WTC11 (cell line): ENCODE results near the gene VGF. TPM values are rescaled to one million over a fixed set of nuclear protein-coding genes. Genes with fewer than 3 reads are reported as not detected.
A peak's percentile ranks its signal among the peaks of the same experiment; 100 is the strongest.

Experiments
- ATAC-seq: fragments of 200-7000 bp; cut with Tn5 transposase; 2 replicates; pipeline ENCODE4 v1.10.0; 2021; ENCODE audit warnings: mild to moderate bottlenecking, moderate library complexity
- CTCF ChIA-PET: fragments of 300-600 bp; sonication (Branson Sonifier 250); formaldehyde crosslinking; loops from one replicate; lab custom pipeline; 2021; ENCODE audit warnings: antibody characterized with exemption; lab: Charles Lee
- POLR2A ChIA-PET: fragments of 350-600 bp; sonication (Branson Sonifier 250); formaldehyde crosslinking; loops from one replicate; lab custom pipeline; 2021; ENCODE audit warnings: antibody characterized with exemption; lab: Charles Lee
- DNase-seq: peaks from one replicate; pipeline ENCODE4 v3.0.0; 2021; ENCODE audit warnings: low spot score
- H3K27ac Mint-ChIP-seq: 2 replicates; pipeline ENCODE4 v1.8.0; 2021; ENCODE audit warnings: mixed read lengths
- H3K27me3 Mint-ChIP-seq: 2 replicates; pipeline ENCODE4 v1.8.0; 2021; ENCODE audit warnings: low read depth, mild to moderate bottlenecking, moderate library complexity, mixed read lengths
- H3K36me3 Mint-ChIP-seq: 2 replicates; pipeline ENCODE4 v1.8.0; 2021; ENCODE audit warnings: mixed read lengths
- H3K4me1 Mint-ChIP-seq: 2 replicates; pipeline ENCODE4 v1.8.0; 2022; ENCODE audit warnings: mixed read lengths
- H3K4me3 Mint-ChIP-seq: 2 replicates; pipeline ENCODE4 v1.8.0; 2021; ENCODE audit warnings: mild to moderate bottlenecking, moderate library complexity, mixed read lengths
- H3K9me3 Mint-ChIP-seq: 2 replicates; pipeline ENCODE4 v1.8.0; 2021; ENCODE audit warnings: mixed read lengths
- CREM ChIP-seq: sonication (generic); formaldehyde crosslinking; IDR thresholded peaks from 2 replicates; pipeline ENCODE4 v1.8.1; 2022; ENCODE audit warnings: mild to moderate bottlenecking, missing genetic modification reagents, moderate library complexity
- MYBL2 ChIP-seq: sonication (generic); formaldehyde crosslinking; IDR thresholded peaks from 2 replicates; pipeline ENCODE4 v1.8.1; 2023; ENCODE audit warnings: mild to moderate bottlenecking, moderate library complexity, missing genetic modification reagents
- NFATC4 ChIP-seq: fragments of 250-450 bp; sonication (Bioruptor Pico); IDR thresholded peaks from 2 replicates; pipeline ENCODE4 v1.9.0; 2021; ENCODE audit warnings: mild to moderate bottlenecking
- NFYB ChIP-seq: sonication (generic); formaldehyde crosslinking; conservative IDR thresholded peaks from 2 replicates; pipeline ENCODE4 v1.8.0; 2022; ENCODE audit warnings: low read depth, missing genetic modification reagents
- NR1H2 ChIP-seq: sonication (generic); formaldehyde crosslinking; IDR thresholded peaks from 2 replicates; pipeline ENCODE4 v1.9.0; 2021; ENCODE audit warnings: mild to moderate bottlenecking, moderate library complexity, missing genetic modification reagents
- SMAD4 ChIP-seq: sonication (generic); formaldehyde crosslinking; IDR thresholded peaks from 2 replicates; pipeline ENCODE4 v1.8.0; 2022; ENCODE audit warnings: mild to moderate bottlenecking, missing genetic modification reagents
- total RNA-seq: library from RNA; stranded (reverse); gene quantifications from 3 replicates; pipeline ENCODE4 v1.2.3, GENCODE V29; 2021
- TF ChIP-seq, protein P1 (sequence below): sonication (generic); formaldehyde crosslinking; IDR thresholded peaks from 2 replicates; pipeline ENCODE4 v1.8.0; 2023; ENCODE audit warnings: missing genetic modification reagents, mild to moderate bottlenecking, borderline replicate concordance
- TF ChIP-seq, protein P2 (sequence below): sonication (generic); formaldehyde crosslinking; IDR thresholded peaks from 2 replicates; pipeline ENCODE4 v1.8.0; 2022; ENCODE audit warnings: mild to moderate bottlenecking, missing genetic modification reagents
- TF ChIP-seq, protein P3 (sequence below): fragments of 250-450 bp; sonication (Bioruptor Pico); IDR thresholded peaks from 2 replicates; pipeline ENCODE4 v2.1.2; 2022; ENCODE audit warnings: mild to moderate bottlenecking, moderate library complexity
- TF ChIP-seq, protein P4 (sequence below): sonication (generic); formaldehyde crosslinking; IDR thresholded peaks from 2 replicates; pipeline ENCODE4 v1.8.1; 2023; ENCODE audit warnings: mild to moderate bottlenecking, missing genetic modification reagents, moderate library complexity
- TF ChIP-seq, protein P5 (sequence below): sonication (generic); formaldehyde crosslinking; IDR thresholded peaks from 2 replicates; pipeline ENCODE4 v1.8.0; 2022; ENCODE audit warnings: mild to moderate bottlenecking, missing genetic modification reagents
- TF ChIP-seq, protein P6 (sequence below): sonication (generic); formaldehyde crosslinking; IDR thresholded peaks from 2 replicates; pipeline ENCODE4 v1.8.0; 2023; ENCODE audit warnings: mild to moderate bottlenecking, missing genetic modification reagents
- TF ChIP-seq, protein P7 (sequence below): sonication (generic); formaldehyde crosslinking; IDR thresholded peaks from 2 replicates; pipeline ENCODE4 v1.8.1; 2022; ENCODE audit warnings: missing genetic modification reagents, borderline replicate concordance

The VGF gene
- total RNA-seq, 1 experiment from 2014 or later = 5.2 TPM

DNA sequence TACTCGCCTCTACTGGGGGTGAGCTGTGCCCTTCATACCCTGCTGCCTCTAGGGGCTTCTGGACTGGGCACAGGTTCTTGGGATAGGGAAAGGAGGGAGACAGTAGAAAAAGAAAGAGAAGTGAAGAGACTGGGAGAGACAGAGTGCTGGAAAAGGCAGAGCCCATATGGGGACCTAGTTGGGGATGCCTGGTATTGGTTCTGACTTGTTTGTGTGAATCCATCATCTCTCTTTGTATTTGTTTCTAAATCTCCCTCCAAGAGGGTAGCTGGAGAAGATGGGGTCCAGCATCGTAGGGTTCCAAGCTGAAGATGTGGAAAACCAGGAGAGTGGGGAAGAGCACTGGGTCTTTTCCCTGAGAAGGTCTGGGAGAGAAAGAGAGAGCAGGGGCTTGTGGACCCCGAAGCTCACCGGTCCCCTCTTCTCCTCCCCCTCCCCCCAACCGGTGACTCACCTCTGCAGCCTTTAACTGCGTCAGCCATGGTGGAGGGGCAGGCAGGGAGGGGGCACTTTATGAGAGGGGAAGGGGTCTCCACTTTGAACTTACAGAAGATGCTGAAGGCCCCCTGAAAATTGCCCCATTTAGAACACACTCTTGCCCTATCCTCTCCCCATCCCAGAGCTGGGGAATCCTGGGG is 3.2 kb upstream of the VGF start (continued):
- TF ChIP-seq, protein P1, sequence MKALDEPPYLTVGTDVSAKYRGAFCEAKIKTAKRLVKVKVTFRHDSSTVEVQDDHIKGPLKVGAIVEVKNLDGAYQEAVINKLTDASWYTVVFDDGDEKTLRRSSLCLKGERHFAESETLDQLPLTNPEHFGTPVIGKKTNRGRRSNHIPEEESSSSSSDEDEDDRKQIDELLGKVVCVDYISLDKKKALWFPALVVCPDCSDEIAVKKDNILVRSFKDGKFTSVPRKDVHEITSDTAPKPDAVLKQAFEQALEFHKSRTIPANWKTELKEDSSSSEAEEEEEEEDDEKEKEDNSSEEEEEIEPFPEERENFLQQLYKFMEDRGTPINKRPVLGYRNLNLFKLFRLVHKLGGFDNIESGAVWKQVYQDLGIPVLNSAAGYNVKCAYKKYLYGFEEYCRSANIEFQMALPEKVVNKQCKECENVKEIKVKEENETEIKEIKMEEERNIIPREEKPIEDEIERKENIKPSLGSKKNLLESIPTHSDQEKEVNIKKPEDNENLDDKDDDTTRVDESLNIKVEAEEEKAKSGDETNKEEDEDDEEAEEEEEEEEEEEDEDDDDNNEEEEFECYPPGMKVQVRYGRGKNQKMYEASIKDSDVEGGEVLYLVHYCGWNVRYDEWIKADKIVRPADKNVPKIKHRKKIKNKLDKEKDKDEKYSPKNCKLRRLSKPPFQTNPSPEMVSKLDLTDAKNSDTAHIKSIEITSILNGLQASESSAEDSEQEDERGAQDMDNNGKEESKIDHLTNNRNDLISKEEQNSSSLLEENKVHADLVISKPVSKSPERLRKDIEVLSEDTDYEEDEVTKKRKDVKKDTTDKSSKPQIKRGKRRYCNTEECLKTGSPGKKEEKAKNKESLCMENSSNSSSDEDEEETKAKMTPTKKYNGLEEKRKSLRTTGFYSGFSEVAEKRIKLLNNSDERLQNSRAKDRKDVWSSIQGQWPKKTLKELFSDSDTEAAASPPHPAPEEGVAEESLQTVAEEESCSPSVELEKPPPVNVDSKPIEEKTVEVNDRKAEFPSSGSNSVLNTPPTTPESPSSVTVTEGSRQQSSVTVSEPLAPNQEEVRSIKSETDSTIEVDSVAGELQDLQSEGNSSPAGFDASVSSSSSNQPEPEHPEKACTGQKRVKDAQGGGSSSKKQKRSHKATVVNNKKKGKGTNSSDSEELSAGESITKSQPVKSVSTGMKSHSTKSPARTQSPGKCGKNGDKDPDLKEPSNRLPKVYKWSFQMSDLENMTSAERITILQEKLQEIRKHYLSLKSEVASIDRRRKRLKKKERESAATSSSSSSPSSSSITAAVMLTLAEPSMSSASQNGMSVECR (CRISPR knock-in tag) = no peak
- no peak for TF ChIP-seq SMAD4 (CRISPR knock-in tag)
- TF ChIP-seq, protein P2, sequence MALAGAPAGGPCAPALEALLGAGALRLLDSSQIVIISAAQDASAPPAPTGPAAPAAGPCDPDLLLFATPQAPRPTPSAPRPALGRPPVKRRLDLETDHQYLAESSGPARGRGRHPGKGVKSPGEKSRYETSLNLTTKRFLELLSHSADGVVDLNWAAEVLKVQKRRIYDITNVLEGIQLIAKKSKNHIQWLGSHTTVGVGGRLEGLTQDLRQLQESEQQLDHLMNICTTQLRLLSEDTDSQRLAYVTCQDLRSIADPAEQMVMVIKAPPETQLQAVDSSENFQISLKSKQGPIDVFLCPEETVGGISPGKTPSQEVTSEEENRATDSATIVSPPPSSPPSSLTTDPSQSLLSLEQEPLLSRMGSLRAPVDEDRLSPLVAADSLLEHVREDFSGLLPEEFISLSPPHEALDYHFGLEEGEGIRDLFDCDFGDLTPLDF (CRISPR knock-in tag) = no peak
- TF ChIP-seq, all 79 proteins: peak for 0

DNA sequence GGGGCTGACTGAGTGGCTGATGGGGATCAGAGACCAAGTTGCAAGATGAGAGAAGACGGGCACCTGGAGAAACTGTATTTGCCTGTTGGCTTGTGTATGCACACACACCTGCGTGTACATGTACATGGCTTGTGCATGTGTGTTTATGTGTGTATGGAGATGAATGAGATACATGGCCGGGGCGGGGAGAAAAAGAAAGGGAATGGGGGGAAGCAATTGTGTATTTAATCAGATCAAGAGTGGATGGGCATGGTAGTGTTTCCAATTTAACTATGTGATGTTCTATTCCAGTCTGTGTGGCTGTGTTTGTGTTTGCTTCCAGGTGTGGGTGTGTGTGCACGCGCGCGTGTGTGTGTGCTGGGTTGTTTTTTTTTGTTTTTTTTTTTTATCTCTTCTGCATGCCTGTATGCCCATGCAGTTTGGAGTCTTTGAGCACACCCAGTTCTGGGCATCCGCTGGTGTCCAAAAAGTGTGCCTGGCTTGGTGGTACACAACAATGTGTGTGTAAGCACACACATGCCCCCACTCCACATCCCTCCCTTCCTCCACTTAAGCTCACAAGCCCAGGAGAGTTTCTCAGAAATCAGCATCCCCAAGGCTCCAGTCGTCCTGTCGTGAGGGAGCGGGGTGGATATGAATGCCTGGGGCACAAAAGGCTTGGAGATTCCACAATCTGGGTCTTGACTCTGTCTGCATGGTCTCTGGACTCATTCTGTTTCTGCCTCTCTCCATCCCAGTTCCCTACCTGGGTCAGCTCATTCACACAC is 2.5 kb upstream of the VGF start:
- H3K27ac Mint-ChIP-seq = no peak overlapping the region
- peaks cover 88% of the 10 kb centered on the region for H3K27me3 Mint-ChIP-seq
- ATAC-seq (no peak), DNase-seq (no peak)
- H3K9me3 Mint-ChIP-seq = no peaks in the 10 kb centered on the region
- peak overlapping the region; percentile 81 for H3K4me3 Mint-ChIP-seq
- peaks cover 64% of the 10 kb centered on the region for H3K4me1 Mint-ChIP-seq
- H3K36me3 Mint-ChIP-seq = no peaks in the 10 kb centered on the region
- TF ChIP-seq, protein P3, sequence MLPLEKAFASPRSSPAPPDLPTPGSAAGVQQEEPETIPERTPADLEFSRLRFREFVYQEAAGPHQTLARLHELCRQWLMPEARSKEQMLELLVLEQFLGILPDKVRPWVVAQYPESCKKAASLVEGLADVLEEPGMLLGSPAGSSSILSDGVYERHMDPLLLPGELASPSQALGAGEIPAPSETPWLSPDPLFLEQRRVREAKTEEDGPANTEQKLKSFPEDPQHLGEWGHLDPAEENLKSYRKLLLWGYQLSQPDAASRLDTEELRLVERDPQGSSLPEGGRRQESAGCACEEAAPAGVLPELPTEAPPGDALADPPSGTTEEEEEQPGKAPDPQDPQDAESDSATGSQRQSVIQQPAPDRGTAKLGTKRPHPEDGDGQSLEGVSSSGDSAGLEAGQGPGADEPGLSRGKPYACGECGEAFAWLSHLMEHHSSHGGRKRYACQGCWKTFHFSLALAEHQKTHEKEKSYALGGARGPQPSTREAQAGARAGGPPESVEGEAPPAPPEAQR (CRISPR knock-in tag) = no peak
- TF ChIP-seq NFATC4 (CRISPR knock-in tag) (no peak), NFYB (CRISPR knock-in tag) (no peak; the same call in 1 of the 2 replicates), CREM (no peak)
- ChIA-PET CTCF (interaction anchor here (0.6 to 9.0 kb wide), 14 partner anchors 11 to 1227 kb away, joined by 3 to 103 read pairs (median 4); partner anchors contain the start of genes ACHE and ZNHIT1), POLR2A (interaction anchor here (1.2 kb wide), 1 partner anchor 67 kb away, joined by 4 read pairs; no protein-coding TSS in a partner anchor)

DNA sequence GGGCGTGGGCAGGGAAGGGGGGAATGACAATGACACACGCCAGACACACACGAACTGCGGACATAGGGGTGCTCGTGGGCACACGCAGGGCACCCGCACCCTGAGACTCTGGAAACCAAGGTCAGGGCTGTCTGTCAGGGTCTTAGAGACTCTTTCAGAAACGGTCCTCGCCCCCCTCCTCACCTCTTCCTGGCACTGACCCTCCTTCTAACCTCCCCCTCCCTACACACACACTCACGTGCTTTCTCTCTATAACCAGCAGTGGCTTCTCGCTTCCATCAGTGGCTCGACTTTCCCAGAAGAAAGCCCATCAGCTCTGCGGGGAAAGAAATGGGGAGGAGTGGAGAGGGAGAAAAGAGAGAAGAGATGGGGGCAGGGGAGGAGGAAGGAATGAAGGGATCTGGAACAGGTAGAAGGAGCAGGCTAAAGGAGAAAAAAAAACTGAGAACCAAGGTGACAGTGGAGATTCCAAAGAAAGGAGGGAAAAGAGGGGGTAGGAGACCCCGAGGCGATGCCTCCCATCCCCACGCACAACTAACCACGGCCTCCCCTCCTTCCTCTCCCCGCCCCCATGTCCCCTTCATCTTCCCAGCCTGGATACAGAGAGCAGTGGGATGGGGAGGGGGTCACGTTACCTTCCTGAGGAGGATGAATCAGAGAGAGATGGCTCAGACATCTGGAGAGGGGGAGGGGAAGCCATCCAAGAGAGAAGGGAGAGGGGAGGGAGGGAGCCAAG is 1.7 kb upstream of the VGF start:
- ATAC-seq (peak; percentile 11), DNase-seq (peak; percentile 73)
- Mint-ChIP-seq H3K36me3 (no peaks in the 10 kb centered on the region), H3K4me3 (peak overlapping the region; percentile 81), H3K27ac (no peak overlapping the region), H3K9me3 (no peaks in the 10 kb centered on the region), H3K4me1 (peaks cover 67% of the 10 kb centered on the region), H3K27me3 (peaks cover 84% of the 10 kb centered on the region)
- CTCF ChIA-PET = interaction anchor here (1.0 to 9.0 kb wide), 3 partner anchors 11 to 26 kb away, joined by 5 to 103 read pairs (median 41); no protein-coding TSS in a partner anchor
- POLR2A ChIA-PET = interaction anchor here (0.7 kb wide), 1 partner anchor 24 kb away, joined by 5 read pairs; no protein-coding TSS in a partner anchor
- TF ChIP-seq, protein P4, sequence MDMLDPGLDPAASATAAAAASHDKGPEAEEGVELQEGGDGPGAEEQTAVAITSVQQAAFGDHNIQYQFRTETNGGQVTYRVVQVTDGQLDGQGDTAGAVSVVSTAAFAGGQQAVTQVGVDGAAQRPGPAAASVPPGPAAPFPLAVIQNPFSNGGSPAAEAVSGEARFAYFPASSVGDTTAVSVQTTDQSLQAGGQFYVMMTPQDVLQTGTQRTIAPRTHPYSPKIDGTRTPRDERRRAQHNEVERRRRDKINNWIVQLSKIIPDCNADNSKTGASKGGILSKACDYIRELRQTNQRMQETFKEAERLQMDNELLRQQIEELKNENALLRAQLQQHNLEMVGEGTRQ (CRISPR knock-in tag) = peak; percentile 69
- TF ChIP-seq, protein P5, sequence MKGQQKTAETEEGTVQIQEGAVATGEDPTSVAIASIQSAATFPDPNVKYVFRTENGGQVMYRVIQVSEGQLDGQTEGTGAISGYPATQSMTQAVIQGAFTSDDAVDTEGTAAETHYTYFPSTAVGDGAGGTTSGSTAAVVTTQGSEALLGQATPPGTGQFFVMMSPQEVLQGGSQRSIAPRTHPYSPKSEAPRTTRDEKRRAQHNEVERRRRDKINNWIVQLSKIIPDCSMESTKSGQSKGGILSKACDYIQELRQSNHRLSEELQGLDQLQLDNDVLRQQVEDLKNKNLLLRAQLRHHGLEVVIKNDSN = peak; percentile 70; the same call in 1 of the 2 replicates
- no peak for TF ChIP-seq MYBL2 (CRISPR knock-in tag)
- TF ChIP-seq, protein P6, sequence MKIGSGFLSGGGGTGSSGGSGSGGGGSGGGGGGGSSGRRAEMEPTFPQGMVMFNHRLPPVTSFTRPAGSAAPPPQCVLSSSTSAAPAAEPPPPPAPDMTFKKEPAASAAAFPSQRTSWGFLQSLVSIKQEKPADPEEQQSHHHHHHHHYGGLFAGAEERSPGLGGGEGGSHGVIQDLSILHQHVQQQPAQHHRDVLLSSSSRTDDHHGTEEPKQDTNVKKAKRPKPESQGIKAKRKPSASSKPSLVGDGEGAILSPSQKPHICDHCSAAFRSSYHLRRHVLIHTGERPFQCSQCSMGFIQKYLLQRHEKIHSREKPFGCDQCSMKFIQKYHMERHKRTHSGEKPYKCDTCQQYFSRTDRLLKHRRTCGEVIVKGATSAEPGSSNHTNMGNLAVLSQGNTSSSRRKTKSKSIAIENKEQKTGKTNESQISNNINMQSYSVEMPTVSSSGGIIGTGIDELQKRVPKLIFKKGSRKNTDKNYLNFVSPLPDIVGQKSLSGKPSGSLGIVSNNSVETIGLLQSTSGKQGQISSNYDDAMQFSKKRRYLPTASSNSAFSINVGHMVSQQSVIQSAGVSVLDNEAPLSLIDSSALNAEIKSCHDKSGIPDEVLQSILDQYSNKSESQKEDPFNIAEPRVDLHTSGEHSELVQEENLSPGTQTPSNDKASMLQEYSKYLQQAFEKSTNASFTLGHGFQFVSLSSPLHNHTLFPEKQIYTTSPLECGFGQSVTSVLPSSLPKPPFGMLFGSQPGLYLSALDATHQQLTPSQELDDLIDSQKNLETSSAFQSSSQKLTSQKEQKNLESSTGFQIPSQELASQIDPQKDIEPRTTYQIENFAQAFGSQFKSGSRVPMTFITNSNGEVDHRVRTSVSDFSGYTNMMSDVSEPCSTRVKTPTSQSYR = peak; percentile 91
- TF ChIP-seq, protein P7, sequence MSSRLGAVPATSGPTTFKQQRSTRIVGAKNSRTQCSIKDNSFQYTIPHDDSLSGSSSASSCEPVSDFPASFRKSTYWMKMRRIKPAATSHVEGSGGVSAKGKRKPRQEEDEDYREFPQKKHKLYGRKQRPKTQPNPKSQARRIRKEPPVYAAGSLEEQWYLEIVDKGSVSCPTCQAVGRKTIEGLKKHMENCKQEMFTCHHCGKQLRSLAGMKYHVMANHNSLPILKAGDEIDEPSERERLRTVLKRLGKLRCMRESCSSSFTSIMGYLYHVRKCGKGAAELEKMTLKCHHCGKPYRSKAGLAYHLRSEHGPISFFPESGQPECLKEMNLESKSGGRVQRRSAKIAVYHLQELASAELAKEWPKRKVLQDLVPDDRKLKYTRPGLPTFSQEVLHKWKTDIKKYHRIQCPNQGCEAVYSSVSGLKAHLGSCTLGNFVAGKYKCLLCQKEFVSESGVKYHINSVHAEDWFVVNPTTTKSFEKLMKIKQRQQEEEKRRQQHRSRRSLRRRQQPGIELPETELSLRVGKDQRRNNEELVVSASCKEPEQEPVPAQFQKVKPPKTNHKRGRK = peak; percentile 59; the same call in 1 of the 2 replicates
- TF ChIP-seq NR1H2 = no peak
